K562 (cell line): ENCODE measurements around the gene ATL3. TPM values are rescaled to one million over a fixed set of nuclear protein-coding genes. Genes with fewer than 3 reads are reported as not detected.

Source experiments
- ATAC-seq: fragments of 200-7000 bp; cut with Tn5 transposase; 3 replicates; pipeline ENCODE4 v1.9.1; 2020; ENCODE audit warnings: moderate library complexity
- BruUV-seq: library from RNA; stranded (reverse); fragments of 400-500 nt; replicated peaks from 2 replicates; lab custom pipeline; 2021; lab: Mats Ljungman, UMichigan
- CTCF ChIA-PET: fragments of 300-600 bp; formaldehyde crosslinking; extraction: SDS; loops from one replicate; lab custom pipeline; 2021; ENCODE audit warnings: low intra/inter-chr PET ratio; lab: Yijun Ruan, JAX
- POLR2A ChIA-PET: fragments of 300-600, 350-650 bp; sonication (Branson Sonifier 250); formaldehyde crosslinking; extraction: SDS; loops from one replicate; lab custom pipeline; 2021; ENCODE audit warnings: antibody characterized with exemption, inconsistent platforms; lab: Yijun Ruan, JAX
- DNase-seq, 4 experiments: peaks; one replicate each; pipeline versions ENCODE4 v3.0.0 to v3.0.0-alpha.2; 2011 to 2018; ENCODE audit warnings: low spot score in 3 of 4, mixed read lengths in 3 of 4; ENCODE audit errors: extremely low read depth in 1 of 4
- FAIRE-seq: peaks from 2 replicates; lab custom pipeline; 2011; peaks lifted over from hg19 to GRCh38; lab: Jason Lieb, UNC
- H2AFZ ChIP-seq: 2 replicates; pipeline ENCODE4 v1.6.0; 2011; ENCODE audit warnings: low read depth, low read length, control low read depth, inconsistent platforms
- H3K27ac ChIP-seq: fragments of 200-600 bp; 3 replicates; pipeline ENCODE4 v1.8.0; 2011; ENCODE audit warnings: low read depth, mild to moderate bottlenecking, control low read depth, inconsistent platforms, low read length, moderate library complexity, mixed read lengths; ENCODE audit errors: extremely low read depth
- H3K27me3 ChIP-seq, 2 experiments: fragments of 300-600 bp in 1 of 2; 2 replicates in 1 of 2; 3 replicates in 1 of 2; pipeline versions ENCODE4 v1.6.0 to v1.8.0; 2011; ENCODE audit warnings: inconsistent platforms in 2 of 2, low read length in 2 of 2, mild to moderate bottlenecking in 1 of 2, mixed read lengths in 1 of 2, moderate library complexity in 1 of 2; ENCODE audit not compliant: control insufficient read depth in 2 of 2, insufficient read depth in 2 of 2
- H3K36me3 ChIP-seq: fragments of 300-600 bp; 3 replicates; pipeline ENCODE4 v1.8.0; 2011; ENCODE audit warnings: mild to moderate bottlenecking, low read length, inconsistent platforms; ENCODE audit not compliant: control insufficient read depth, insufficient read depth
- H3K4me1 ChIP-seq, 2 experiments: fragments of 200-600 bp in 1 of 2; replicated peaks in 1 of 2; 2 replicates in 1 of 2; 3 replicates in 1 of 2; pipeline versions ENCODE4 v1.5.1 to v1.8.0; 2011; ENCODE audit warnings: inconsistent platforms in 2 of 2, low read length in 2 of 2, mild to moderate bottlenecking in 1 of 2, mixed read lengths in 1 of 2, moderate library complexity in 1 of 2; ENCODE audit not compliant: control insufficient read depth in 2 of 2, insufficient read depth in 2 of 2
- H3K4me2 ChIP-seq: 2 replicates; pipeline ENCODE4 v1.6.1; 2011; ENCODE audit warnings: low read length, control low read depth, inconsistent platforms, mixed read lengths; ENCODE audit not compliant: insufficient read depth
- H3K4me3 ChIP-seq: fragments of 200-600 bp; sonication (generic), shearing (Covaris generic); 2 replicates; pipeline ENCODE4 v1.5.1; 2016; ENCODE audit warnings: control low read depth, inconsistent platforms
- H3K79me2 ChIP-seq: fragments of 200-600 bp; 3 replicates; pipeline ENCODE4 v1.8.0; 2011; ENCODE audit warnings: low read length, inconsistent platforms; ENCODE audit not compliant: control insufficient read depth, insufficient read depth
- H3K9ac ChIP-seq, 2 experiments: 2 replicates each; pipeline versions ENCODE4 v1.6.0 to v1.6.1; 2011; ENCODE audit warnings: low read depth in 2 of 2, low read length in 2 of 2, control low read depth in 1 of 2, inconsistent platforms in 1 of 2, mild to moderate bottlenecking in 1 of 2, mixed read lengths in 1 of 2; ENCODE audit not compliant: insufficient read depth in 1 of 2
- H3K9me1 ChIP-seq: one replicate; pipeline ENCODE4 v1.6.0; 2011; ENCODE audit warnings: inconsistent platforms, mild to moderate bottlenecking, low read length, moderate library complexity; ENCODE audit not compliant: control insufficient read depth, insufficient read depth
- H3K9me3 ChIP-seq: replicated peaks from 2 replicates; pipeline ENCODE4 v1.5.1; 2011; ENCODE audit warnings: low read depth, low read length, inconsistent platforms; ENCODE audit not compliant: control insufficient read depth, insufficient read depth
- H4K20me1 ChIP-seq: replicated peaks from 2 replicates; pipeline ENCODE4 v1.6.1; 2011; ENCODE audit warnings: low read length, inconsistent platforms, mixed read lengths; ENCODE audit not compliant: control insufficient read depth, insufficient read depth
- BCOR ChIP-seq: fragments of 450-650 bp; IDR thresholded peaks from 2 replicates; pipeline ENCODE4 v1.6.1; 2016
- CC2D1A ChIP-seq: fragments of 450-650 bp; IDR thresholded peaks from 2 replicates; pipeline ENCODE4 v1.6.1; 2017; ENCODE audit warnings: mild to moderate bottlenecking
- CXXC5 ChIP-seq: fragments of 250-450 bp; sonication (Bioruptor Pico); IDR thresholded peaks from 2 replicates; pipeline ENCODE4 v1.8.0; 2022; ENCODE audit warnings: inconsistent platforms, mild to moderate bottlenecking, moderate library complexity
- ESRRB ChIP-seq: fragments of 250-450 bp; sonication (Bioruptor Pico); IDR thresholded peaks from 2 replicates; pipeline ENCODE4 v1.5.0; 2020; ENCODE audit warnings: mild to moderate bottlenecking, moderate library complexity, borderline replicate concordance
- ETS2 ChIP-seq: IDR thresholded peaks from 2 replicates; pipeline ENCODE4 v1.6.1; 2016; ENCODE audit warnings: borderline replicate concordance, missing genetic modification characterization, mild to moderate bottlenecking, moderate library complexity, missing compliant biosample characterization; ENCODE audit not compliant: poor library complexity, severe bottlenecking
- GATAD2A ChIP-seq: fragments of 450-650 bp; IDR thresholded peaks from 2 replicates; pipeline ENCODE4 v1.6.1; 2017
- KLF13 ChIP-seq: fragments of 450-650 bp; IDR thresholded peaks from 2 replicates; pipeline ENCODE4 v1.6.1; 2016; ENCODE audit warnings: missing genetic modification characterization, low read depth, mild to moderate bottlenecking, missing compliant biosample characterization, moderate library complexity, borderline replicate concordance
- MCM5 ChIP-seq: fragments of 450-650 bp; IDR thresholded peaks from 2 replicates; pipeline ENCODE4 v1.6.1; 2016; ENCODE audit warnings: low read depth
- POU5F1 ChIP-seq: fragments of 150-350 bp; IDR thresholded peaks from 2 replicates; pipeline ENCODE4 v1.6.1; 2014; ENCODE audit warnings: borderline replicate concordance, low read length, low read depth, mild to moderate bottlenecking; ENCODE audit not compliant: partially characterized antibody
- PRPF4 ChIP-seq: fragments of 200-400 bp; formaldehyde crosslinking; IDR thresholded peaks from one replicate; pipeline ENCODE4 v1.6.1; 2017; ENCODE audit warnings: low read length, low read depth, mild to moderate bottlenecking; ENCODE audit not compliant: insufficient read depth, poor library complexity, severe bottlenecking
- SMARCC2 ChIP-seq: fragments of 450-650 bp; IDR thresholded peaks from 2 replicates; pipeline ENCODE4 v1.6.1; 2017; ENCODE audit warnings: antibody characterized with exemption, moderate library complexity, mild to moderate bottlenecking, low read depth
- SP2 ChIP-seq: IDR thresholded peaks from 2 replicates; pipeline ENCODE4 v1.6.1; 2011; ENCODE audit warnings: mild to moderate bottlenecking, low read depth, low read length, moderate library complexity; ENCODE audit not compliant: poor library complexity, severe bottlenecking; ENCODE audit errors: extremely low read depth
- TEAD4 ChIP-seq, 2 experiments: sonication (generic) in 1 of 2; formaldehyde crosslinking in 1 of 2; IDR thresholded peaks; 2 replicates each; pipeline versions ENCODE4 v1.6.1 to v1.8.0; 2012 to 2022; ENCODE audit warnings: borderline replicate concordance in 1 of 2, inconsistent platforms in 1 of 2, low read length in 1 of 2, mild to moderate bottlenecking in 1 of 2, missing genetic modification reagents in 1 of 2
- ZFP30 ChIP-seq: fragments of 250-450 bp; sonication (Bioruptor Pico); IDR thresholded peaks from 2 replicates; pipeline ENCODE4 v1.8.0; 2022; ENCODE audit warnings: moderate library complexity, mild to moderate bottlenecking, inconsistent platforms, borderline replicate concordance
- ZNF23 ChIP-seq: fragments of 250-450 bp; sonication (Bioruptor Pico); IDR thresholded peaks from 2 replicates; pipeline ENCODE4 v1.4.0; 2020; ENCODE audit warnings: mild to moderate bottlenecking
- ZNF407 ChIP-seq: fragments of 450-650 bp; IDR thresholded peaks from 2 replicates; pipeline ENCODE4 v1.6.1; 2016; ENCODE audit warnings: low read depth
- in situ Hi-C: fragments of 300-500 bp; cut with MboI; formaldehyde crosslinking; loops from 4 replicates; pipeline ENCODE4 v1.15.0; 2018; ENCODE audit warnings: inconsistent platforms, mixed read lengths
- intact Hi-C: fragments of 100-400 bp; cut with micrococcal nuclease; formaldehyde crosslinking; loops from 2 replicates; pipeline ENCODE4 v1.14.2; 2022
- polyA plus RNA-seq, 8 experiments: library from polyadenylated mRNA; depleted of rRNA in 4 of 8; stranded (reverse) in 5 of 8; unstranded in 3 of 8; fragments of >200 nt; fragmentation: Nextera tagmentation in 2 of 8; fragmentation: Illumina TruSeq in 1 of 8; extraction: Ambion mirVana in 2 of 8; extraction: Trizol in 1 of 8; gene quantifications; 2 replicates each; pipeline versions ENCODE4 v1.2.1 to v1.2.3, GENCODE V29; 2011 to 2014; ENCODE audit warnings: inconsistent platforms in 1 of 8, missing spikeins in 1 of 8
- total RNA-seq, 7 experiments: library from RNA; depleted of rRNA in 6 of 7; stranded (reverse); fragments of >200 nt in 6 of 7; fragmentation: Illumina TruSeq in 2 of 7; extraction: Trizol in 2 of 7; gene quantifications; 2 replicates each; pipeline versions ENCODE4 v1.2.1 to v1.2.3, GENCODE V29; 2011 to 2021; ENCODE audit warnings: low replicate concordance in 1 of 7

The ATL3 gene
- total and polyA plus RNA-seq, 9 of the 15 experiments (the other 6 are each of a cell fraction or from before 2014, with no cell fraction given), result 18.2 to 39.8 (median 23.9) TPM

- in situ Hi-C loops (no loop called here), intact Hi-C loops (no loop called here)
- POLR2A ChIA-PET, result interaction anchor here (0.7 to 2.1 kb wide), 5 partner anchors 9 to 26 kb away, joined by 3 to 5 read pairs (median 3); no protein-coding TSS in a partner anchor
- no peaks in the 10 kb centered on the region for H3K27me3 ChIP-seq
- no peaks in the 10 kb centered on the region for H3K9me1 ChIP-seq
- peaks cover 13% of the 10 kb centered on the region; the same call in 1 of the 2 replicates for H4K20me1 ChIP-seq
- no peak overlapping the region for H3K27ac ChIP-seq
- CTCF ChIA-PET, result no interaction called here
- DNase-seq, result no peak
- no peak overlapping the region for H3K9ac ChIP-seq
- no peak for FAIRE-seq
- no peak overlapping the region for H2AFZ ChIP-seq
- H3K9me3 ChIP-seq, result no peaks in the 10 kb centered on the region
- H3K4me2 ChIP-seq, result no peak overlapping the region
- peaks cover under 1 to 6% of the 10 kb centered on the region in 2 experiments; a peak in 2 of 5 replicates for H3K4me1 ChIP-seq
- no peak for ATAC-seq
- peaks cover 21% of the 10 kb centered on the region; the same call in 2 of the 3 replicates for H3K36me3 ChIP-seq
- no peak overlapping the region for H3K4me3 ChIP-seq
- BruUV-seq, result no TSS peak
- peaks cover 59% of the 10 kb centered on the region for H3K79me2 ChIP-seq
- TF ChIP-seq ZNF407 (no peak), CC2D1A (no peak), ZFP30 (CRISPR knock-in tag) (no peak), ESRRB (CRISPR knock-in tag) (no peak), SP2 (no peak), BCOR (no peak), CXXC5 (CRISPR knock-in tag) (no peak), MCM5 (no peak), KLF13 (no peak), POU5F1 (no peak), TEAD4 (IDR thresholded peaks at IDR 0.05; ENCODE audit: low read length) (no peak), TEAD4 (CRISPR knock-in tag; IDR thresholded peaks at IDR 0.05; ENCODE audit: borderline replicate concordance) (no peak), ZNF23 (CRISPR knock-in tag) (no peak), ETS2 (no peak), PRPF4 (no peak), GATAD2A (no peak), SMARCC2 (no peak)
Observed at GRCh38 chr11:63716046-63716445, 44.9 kb upstream of the ATL3 start.
